HG02884 (cell line): ENCODE data around the gene KLHL29.

Source experiments
- ATAC-seq: cut with Tn5 transposase; IDR thresholded peaks from one replicate; pipeline ENCODE4 v1.9.1; 2021; ENCODE audit warnings: mild to moderate bottlenecking, moderate library complexity; ENCODE audit not compliant: unreplicated experiment

The KLHL29 gene

GRCh38 chr2:23507267-23508065, 122.5 kb downstream of the KLHL29 start:
- no peak for ATAC-seq

- ATAC-seq = no peak
Observed at GRCh38 chr2:23508066-23508390, 123.0 kb downstream of the KLHL29 start.

- no peak for ATAC-seq
Observed at GRCh38 chr2:23509103-23509502, 124.1 kb downstream of the KLHL29 start.

- ATAC-seq = no peak
Observed at GRCh38 chr2:23509596-23510292, 124.8 kb downstream of the KLHL29 start.

GRCh38 chr2:23510471-23510870, 125.5 kb downstream of the KLHL29 start:
- ATAC-seq = no peak

- no peak for ATAC-seq
Observed at GRCh38 chr2:23512778-23513177, 127.8 kb downstream of the KLHL29 start.

- no peak for ATAC-seq
Observed at GRCh38 chr2:23513245-23513871, 128.4 kb downstream of the KLHL29 start.

- no peak for ATAC-seq
Observed at GRCh38 chr2:23513872-23514793, 129.2 kb downstream of the KLHL29 start.

- ATAC-seq = no peak
Observed at GRCh38 chr2:23516520-23517256, 131.7 kb downstream of the KLHL29 start.

GRCh38 chr2:23518481-23519333, 133.7 kb downstream of the KLHL29 start:
- ATAC-seq = no peak

GRCh38 chr2:23519334-23519651, 134.3 kb downstream of the KLHL29 start:
- ATAC-seq = no peak

GRCh38 chr2:23520256-23520655, 135.3 kb downstream of the KLHL29 start:
- ATAC-seq = no peak

- ATAC-seq = no peak
Observed at GRCh38 chr2:23521060-23521459, 136.1 kb downstream of the KLHL29 start.

GRCh38 chr2:23522726-23523372, 137.9 kb downstream of the KLHL29 start:
- ATAC-seq = no peak

GRCh38 chr2:23523373-23524260, 138.6 kb downstream of the KLHL29 start:
- no peak for ATAC-seq

GRCh38 chr2:23524261-23524706, 139.3 kb downstream of the KLHL29 start:
- no peak for ATAC-seq

GRCh38 chr2:23525137-23525765, 140.3 kb downstream of the KLHL29 start:
- ATAC-seq = no peak
